ENCODE data around the gene PCAT6.
"Not testable (repeated sequence)": the region's sequence is repeated elsewhere in the genome, so short reads cannot be mapped to it uniquely, and the experiment has no call there.

Gene PCAT6

DNA sequence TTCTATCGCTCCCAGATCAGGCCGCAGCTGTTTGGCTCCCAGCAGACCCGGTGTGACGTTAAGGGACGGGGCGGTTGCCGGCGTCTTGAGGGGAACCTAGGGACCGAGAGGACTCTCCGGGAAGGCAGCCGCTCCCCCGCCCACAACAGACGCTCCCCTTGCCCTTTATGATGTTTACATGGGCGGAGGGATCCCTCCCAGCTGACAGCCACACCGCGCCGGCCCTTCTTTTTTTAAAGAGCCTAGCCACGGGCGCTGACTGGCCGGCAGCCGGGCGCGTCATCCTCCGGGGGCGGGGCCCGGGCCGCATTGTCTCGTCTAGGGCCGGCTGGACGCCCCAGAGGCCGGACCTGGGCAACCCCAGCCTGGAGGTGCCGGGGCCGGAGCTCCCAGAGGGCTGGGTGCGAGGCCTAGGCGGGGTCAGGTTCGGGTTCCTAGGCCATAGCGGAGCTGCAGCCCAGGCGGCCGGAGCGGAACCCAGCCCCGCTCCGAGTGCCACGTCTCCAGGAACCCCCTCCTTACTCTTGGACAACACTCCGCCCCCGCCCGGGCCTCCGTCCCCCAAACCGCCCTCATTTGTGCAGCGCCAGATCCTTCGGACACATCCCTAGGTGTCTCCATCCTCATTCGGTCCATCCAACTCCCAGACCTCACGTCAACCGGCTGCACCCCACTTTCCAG is at the start of gene PCAT6:
PCAT6 (plus strand) TSS at position 340 of the 681 bp plus-strand sequence.
- DNase-seq = peak; percentile 95 to 96

DNA sequence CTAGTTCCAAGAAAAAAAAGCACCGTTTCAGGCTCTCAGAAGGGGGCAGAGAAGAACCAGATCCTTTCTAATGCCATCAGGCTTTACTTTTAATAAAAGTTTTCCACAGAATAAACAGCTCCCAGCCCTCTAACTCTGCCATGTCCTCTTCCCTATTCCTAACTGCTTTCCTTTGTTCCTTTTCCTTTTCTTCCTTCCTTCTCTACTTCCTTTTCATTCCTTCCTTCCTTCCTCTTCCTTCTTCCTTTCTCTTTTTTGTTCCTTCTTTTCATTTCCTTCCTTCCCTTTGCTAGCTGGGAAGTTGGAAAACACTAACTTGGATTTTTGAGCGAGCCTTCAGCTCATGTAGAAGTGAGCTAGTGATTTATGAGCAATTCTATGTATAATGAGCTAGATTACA is 48.7 kb upstream of the PCAT6 start:
- no peak for DNase-seq

DNA sequence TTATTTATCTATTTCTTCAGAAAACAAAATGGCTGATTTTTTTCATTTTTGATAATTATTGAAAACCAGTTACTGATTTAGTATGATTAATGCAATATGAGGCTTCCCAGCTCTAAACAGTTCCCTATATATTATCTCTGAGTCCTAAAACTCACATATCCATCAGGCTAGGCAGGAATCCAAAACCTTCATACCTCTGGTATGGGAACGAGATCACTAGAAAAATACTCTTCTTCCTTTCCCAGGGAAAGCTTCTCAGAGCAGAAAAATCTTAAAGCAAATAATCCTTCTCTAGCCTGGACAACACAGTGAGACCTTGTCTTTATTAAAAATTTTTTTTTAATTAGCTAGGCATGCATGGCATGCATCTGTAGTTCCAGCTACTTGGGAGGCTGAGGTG is 45.0 kb upstream of the PCAT6 start:
- no peak for DNase-seq

- no peak for DNase-seq
Observed at GRCh38 chr1:202770135-202770534, 40.6 kb upstream of the PCAT6 start.

DNA sequence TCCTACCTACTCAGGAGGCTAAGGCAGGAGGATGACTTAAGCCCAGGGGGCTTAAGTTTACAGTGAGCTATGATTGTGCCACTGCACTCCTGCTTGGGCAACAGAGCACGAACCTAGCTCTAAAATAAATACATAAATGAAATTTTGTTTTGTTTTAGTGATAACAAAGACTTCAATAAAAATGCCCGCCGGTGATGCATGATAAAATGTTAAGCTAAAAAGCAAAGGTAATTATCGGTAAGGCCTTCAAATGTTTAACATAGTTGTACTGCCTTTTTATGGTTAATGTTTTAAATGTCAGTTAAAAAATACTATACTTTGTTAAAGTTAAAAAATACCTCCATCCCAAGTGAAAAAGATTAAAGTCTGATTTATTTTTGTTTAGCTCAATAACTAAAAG is 29.6 kb upstream of the PCAT6 start:
- no peak for DNase-seq

- no peak for DNase-seq
Observed at GRCh38 chr1:202786804-202787203, 23.9 kb upstream of the PCAT6 start.

GRCh38 chr1:202788800-202789199 is 22.0 kb upstream of the PCAT6 start:
- no peak for DNase-seq

DNA sequence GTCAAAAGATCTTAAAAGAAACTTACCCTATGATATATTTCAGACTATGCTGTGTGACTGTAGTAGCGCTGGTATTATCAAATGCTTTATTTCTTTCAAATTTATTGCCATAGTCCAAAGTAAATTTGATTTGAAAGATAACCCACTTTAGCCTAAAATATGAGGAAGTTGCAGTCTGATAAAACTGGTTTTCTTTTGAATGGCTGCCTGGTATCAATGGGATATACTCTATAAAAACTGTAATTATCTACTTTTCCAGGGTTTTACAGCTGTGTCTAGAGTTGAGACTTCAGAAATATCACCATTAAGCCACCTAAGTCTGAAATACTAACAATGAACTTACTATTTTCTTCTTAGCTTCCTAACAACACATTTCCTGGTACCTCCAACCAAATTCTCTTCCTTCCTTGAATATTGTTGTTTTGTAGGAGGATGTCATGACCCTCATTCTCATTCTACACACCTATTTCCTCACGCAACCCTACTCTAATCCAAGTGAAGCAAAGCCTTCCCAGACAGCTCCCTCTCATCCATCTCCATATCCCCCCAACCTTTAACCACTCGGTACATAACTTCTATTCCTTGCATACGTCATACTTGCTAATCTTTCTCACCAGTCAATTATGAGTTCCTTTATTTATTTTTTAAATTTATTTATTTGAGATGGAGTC is 19.5 kb upstream of the PCAT6 start:
- DNase-seq = no peak

- no peak for DNase-seq
Observed at GRCh38 chr1:202794051-202794740, 16.6 kb upstream of the PCAT6 start.

DNA sequence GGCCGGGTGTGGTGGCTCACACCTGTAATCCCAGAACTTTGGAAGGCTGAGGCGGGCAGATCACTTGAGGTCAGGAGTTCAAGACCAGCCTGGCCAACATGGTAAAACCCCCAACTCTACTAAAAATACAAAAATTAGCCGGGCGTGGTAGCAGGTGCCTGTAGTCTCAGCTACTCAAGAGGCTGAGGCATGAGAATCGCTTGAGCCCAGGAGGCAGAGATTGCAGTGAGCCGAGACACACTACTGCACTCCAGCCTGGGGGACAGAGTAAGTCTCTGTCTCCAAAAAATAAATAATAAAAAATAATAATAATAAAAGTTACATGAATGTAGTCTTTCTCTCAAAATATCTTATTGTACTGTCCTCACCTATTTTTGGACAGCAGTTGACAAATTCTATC is 15.8 kb upstream of the PCAT6 start:
- not testable (repeated sequence) for DNase-seq

GRCh38 chr1:202796670-202797069 is 14.1 kb upstream of the PCAT6 start:
- DNase-seq = no peak

GRCh38 chr1:202798260-202798659 is 12.5 kb upstream of the PCAT6 start:
- DNase-seq = no peak

DNA sequence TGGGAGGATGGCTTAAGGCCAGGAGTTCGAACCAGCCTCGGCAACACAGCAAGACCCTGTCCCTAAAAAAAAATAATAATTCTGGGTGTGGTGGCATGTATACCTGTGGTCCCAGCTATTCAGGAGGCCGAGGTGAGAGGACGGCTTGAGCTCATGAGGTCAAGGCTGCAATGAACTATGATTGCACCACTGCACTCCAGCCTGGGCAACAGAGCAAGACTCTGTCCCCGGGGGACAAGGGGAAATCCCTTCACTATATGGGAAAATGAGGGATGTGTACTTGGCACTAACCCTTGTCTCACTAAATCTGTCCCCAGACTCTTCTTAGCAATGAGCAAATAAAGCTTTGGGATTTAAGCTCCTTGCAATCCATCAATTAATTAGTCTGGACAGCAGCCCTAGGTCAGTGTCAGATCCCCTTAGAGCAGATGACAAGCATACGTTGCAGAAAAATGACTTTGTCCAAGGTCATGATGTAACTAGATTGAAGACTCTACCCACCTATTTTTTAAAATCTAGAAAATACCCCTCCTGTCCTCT is 11.9 kb upstream of the PCAT6 start:
- no peak for DNase-seq

GRCh38 chr1:202800742-202801141 is 10.0 kb upstream of the PCAT6 start:
- no peak for DNase-seq

GRCh38 chr1:202801175-202801574 is 9.6 kb upstream of the PCAT6 start:
- no peak for DNase-seq

DNA sequence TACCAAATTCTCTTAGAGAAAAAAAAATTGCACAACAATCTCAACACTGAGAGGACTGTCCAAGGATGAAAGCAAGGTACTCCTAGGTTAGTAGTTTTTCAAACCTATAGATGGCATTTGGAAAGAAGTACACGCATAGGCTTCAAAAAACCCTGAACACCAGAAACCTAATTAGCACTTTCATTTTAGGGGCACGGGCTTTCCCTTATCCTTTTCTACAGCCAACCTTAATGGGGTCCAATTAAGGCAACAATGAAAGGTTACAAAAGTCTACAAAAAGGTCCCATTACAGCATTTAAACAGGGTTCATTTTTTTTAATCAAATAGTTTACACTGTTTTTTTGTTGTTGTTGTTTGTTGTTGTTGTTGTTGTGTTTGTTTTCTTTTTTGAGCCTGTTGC is 8.7 kb upstream of the PCAT6 start:
- DNase-seq = no peak

DNA sequence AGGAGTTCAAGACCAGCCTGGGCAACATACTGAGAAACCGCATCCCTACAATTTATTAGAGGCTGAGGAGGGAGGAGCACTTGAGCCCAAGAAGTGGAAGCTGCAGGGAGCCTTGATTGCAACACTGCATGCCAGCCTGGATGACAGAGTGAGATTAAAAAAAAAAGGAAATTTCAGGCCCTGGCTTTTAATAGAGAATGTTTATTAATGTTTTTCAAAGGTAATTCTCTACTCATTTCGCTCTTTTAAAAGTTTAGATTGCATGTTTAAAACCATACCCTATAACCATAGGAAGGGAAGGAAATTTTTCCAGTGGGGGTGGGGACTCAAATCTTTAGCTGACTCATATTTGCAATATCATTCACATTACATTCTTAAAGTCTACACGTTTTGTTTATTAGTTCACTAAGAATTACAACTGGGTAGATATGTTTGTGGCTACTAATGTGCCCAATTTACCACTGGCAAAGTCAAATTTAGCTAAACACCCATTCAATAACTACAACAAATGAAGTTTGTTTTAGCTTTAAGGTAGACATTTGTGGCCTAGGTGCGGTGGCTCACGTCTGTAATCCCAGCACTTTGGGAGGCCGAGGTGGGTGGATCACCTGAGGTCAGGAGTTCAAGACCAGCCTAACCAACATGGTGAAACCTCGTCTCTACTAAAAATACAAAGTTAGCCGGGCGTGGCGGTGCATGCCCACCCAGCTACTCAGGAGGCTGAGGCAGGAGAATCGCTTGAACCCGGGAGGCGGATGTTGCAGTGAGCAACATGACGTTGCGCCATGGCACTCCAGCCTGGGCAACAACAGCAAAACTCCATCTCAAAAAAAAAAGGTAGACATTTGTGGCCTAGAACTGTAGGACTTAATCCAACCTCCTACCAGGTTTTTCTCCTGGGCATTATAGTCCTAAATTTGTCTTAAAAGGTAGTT is 7.5 kb upstream of the PCAT6 start:
- DNase-seq = no peak

- no peak for DNase-seq
Observed at GRCh38 chr1:202804126-202804525, 6.6 kb upstream of the PCAT6 start.

DNA sequence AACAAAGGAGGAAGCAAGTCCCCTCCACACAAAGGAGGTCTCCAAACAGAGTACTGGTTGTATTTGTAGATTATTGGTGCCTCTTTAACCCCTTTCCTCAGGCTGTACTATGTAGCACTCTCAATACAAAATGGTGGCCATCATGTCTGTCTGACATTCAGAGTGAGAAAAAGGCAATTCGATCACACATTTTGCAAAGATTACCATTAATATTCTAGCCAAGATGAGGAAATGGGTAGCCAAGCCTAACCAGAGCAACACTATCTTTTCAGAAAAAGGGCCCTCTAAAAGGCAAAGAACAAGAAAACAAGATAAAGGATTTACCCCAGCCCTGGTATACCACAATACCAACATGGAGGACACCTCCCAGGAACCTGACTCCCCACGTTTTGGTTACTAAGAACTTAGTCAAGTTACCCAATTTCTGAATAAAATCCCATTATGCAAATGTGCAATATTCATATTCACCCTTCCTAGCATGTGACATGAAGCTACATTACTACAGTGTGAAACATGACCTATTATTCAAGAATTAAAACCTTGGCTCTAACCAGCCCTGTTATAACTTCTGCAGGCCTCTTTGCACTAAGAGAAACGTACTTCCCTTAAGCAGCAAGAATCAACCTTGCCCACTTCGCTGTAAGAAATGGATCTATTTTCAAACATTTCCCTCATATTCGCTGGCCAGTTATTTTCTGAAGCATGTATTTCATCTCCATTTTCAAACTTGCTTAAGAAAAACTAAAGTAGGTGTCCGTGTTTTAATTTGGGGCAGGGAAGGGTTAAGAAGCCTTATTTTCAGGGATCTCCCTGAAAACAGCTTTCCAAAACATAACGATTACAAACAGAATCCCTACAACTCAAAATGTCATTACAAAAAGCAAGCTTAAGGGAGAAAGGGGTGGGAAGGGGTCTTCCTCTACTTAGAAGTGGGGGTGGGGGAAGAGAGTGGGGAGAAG is 4.6 kb upstream of the PCAT6 start:
- no peak for DNase-seq

DNA sequence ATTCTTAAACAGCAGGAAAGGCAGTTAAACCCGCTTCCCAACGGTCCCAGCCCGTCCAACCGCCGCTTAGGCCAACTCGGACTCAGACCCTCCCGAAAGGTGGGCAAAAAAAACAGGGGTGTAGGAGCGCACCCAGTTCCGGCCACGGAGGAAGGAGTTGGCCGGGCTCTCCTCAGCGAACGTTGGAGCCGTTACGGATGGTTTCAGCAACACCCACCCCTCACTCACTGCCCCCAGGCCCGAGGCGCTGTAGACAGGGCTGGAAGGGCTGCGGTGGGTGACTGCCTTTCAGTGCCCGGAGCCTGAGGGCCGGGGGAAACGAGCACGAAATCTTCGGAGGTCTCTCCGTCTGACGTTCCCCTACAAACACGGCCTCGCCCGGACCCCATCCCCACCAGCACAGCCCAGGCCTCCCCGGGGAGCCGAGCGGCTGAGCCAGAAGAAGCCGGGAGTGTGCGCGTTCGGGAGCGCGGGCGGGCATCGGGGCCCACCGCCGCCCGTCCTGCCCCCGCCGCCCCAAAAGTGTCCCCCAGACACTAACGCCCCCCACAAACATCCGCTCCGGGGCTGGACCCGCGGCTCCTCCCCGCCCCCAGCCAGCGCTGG is 3.8 kb upstream of the PCAT6 start:
- DNase-seq = no peak

- DNase-seq = no peak
Observed at GRCh38 chr1:202807451-202807925, 3.3 kb upstream of the PCAT6 start.

Data from SHP77 (cell line).